IPS DF 4.7 (cell line): Measurements from ENCODE around the gene ZCCHC24.

Experiments
- DNase-seq: peaks from one replicate; pipeline ENCODE4 v3.0.0-alpha.2; 2013; ENCODE audit warnings: low spot score; ENCODE audit errors: extremely low read depth

Gene ZCCHC24

GRCh38 chr10:79411546-79412495 lies 33.6 kb downstream of the ZCCHC24 start:
- no peak for DNase-seq

GRCh38 chr10:79410315-79411094 lies 34.9 kb downstream of the ZCCHC24 start:
- no peak for DNase-seq

- DNase-seq, result no peak
These were observed 35.7 kb downstream of the ZCCHC24 start for GRCh38 chr10:79409726-79410085.

DNA sequence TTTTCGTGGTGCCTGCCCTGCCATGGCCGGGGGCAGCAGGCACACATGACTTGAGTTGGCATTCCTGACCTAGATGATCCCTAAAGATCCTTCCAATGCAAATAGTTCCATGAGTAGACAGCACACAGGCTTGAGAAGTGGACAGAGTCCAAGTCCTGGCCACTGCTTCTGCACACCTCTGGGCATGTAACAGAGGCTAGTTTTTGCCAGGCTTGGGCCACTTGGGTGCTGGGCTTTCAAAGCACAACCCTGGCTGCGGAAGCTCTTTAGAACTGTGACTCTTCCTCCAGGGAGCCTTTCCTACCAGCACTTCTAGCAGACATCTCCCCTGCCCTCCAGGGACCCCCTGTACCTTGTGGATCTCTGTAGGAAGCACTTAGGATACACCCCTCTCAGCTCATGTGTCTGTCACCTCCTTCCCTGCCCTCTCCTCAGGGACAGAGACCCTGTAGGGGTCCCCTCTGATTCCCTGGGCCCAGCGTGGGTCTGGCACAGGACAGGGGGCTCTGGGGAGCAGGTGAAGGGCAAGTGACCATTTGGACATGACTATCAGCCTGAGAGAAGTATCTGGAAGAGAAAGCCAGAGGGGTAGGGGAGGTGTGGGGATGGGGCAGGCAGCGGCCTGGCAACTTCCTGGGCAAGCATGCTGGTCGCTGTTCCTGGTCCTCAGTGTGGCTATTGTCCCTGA lies 36.2 kb downstream of the ZCCHC24 start:
- no peak for DNase-seq

GRCh38 chr10:79407811-79408795 lies 37.3 kb downstream of the ZCCHC24 start:
- DNase-seq, result no peak

GRCh38 chr10:79407423-79407796 lies 38.0 kb downstream of the ZCCHC24 start:
- no peak for DNase-seq

- DNase-seq, result no peak
These were observed 38.6 kb downstream of the ZCCHC24 start for GRCh38 chr10:79406683-79407422.

- no peak for DNase-seq
These were observed 39.4 kb downstream of the ZCCHC24 start for GRCh38 chr10:79405995-79406515.

- no peak for DNase-seq
These were observed 40.0 kb downstream of the ZCCHC24 start for GRCh38 chr10:79405221-79405994.

GRCh38 chr10:79404690-79405131 lies 40.7 kb downstream of the ZCCHC24 start:
- no peak for DNase-seq

DNA sequence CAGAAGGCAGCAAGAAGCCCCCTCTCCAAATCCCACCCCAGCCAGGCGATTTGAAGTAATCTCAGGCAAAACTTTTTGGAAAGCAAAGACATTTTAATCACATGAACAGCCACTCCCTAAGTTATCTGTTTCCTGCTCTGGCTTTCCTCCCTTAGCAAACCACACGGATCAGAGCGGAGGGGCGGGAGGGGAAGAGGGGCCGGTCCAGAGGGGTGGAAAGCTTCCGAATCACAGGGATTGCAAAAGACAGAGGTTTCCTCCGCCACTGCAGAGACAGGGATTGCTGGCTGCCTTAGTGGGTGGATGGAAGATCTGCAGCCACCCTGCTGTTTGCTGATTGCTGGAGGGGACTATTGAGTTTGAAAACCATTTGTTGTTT lies 41.2 kb downstream of the ZCCHC24 start:
- DNase-seq, result no peak

- DNase-seq, result no peak
These were observed 41.8 kb downstream of the ZCCHC24 start for GRCh38 chr10:79403441-79404230.

DNA sequence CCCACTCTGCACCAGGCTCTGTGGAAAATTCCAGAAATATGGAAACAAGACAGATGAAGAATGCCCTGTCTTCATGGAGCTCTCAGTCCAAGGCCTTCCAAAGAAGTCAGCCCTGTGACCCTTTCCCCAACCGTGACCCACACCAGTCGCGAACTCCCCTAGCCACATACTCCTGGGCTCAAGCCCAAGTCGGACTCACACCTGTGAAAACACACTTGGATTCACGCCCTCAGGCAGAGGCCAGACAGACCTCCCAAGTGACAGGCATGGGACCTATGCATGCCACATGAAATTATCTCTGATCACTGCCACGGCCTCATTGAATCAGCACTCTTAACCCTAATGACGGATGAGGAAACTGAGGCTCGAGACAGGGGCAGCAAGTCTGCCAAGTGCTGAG lies 42.5 kb downstream of the ZCCHC24 start:
- no peak for DNase-seq

GRCh38 chr10:79402625-79402946 lies 42.8 kb downstream of the ZCCHC24 start:
- no peak for DNase-seq

DNA sequence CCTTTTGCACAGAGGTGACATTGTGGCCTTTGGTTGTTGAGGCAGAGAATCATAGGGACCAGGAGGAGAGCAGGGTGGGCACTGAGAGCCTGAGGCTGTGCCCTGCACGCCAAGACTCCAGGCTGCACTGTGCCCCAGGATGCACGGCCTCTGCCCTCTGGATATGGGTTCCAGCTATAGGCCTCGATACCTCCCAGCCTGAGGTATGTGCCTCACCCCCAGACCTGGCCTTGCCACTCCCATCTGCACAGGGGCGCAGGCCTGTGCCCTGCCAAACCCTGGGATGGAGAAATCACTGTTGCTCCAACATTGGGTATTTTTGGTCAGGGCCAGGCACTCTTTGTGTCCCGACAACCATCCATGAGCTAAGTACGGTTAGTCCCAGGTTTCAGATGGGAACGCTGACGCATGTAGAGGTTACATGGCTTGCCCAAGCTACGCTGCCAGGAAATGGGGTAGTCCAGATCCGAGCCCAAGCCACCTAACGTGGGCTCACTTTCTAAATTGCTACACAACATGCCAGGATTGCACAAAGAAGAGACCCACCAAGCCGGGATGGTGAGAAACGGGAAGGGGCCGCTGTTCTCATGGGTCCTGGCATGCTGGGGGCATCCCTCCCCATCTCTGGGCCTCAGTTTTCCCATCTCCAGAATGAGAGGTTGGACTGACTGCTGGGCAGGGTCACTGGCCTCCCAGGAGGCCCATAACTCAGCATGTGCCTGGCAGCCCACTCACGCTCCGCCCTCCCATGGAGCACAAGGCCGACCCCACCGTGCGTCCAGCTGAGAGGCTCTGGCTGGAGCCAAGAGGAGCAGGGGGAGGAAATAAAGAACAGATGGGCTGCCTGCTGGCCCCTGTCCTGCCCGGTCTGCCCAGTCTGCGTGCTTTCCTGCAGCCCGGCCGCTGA lies 44.2 kb downstream of the ZCCHC24 start:
- DNase-seq, result no peak

GRCh38 chr10:79400146-79401004 lies 45.0 kb downstream of the ZCCHC24 start:
- DNase-seq, result no peak
